Activated CD8-positive, alpha-beta T cell treated with anti-CD3 and anti-CD28 coated beads for 36 hours (primary cell): Measurements from ENCODE around the gene ARHGAP22. TPM values are rescaled to one million over a fixed set of nuclear protein-coding genes. Genes with fewer than 3 reads are reported as not detected.

Experiments
- ATAC-seq: fragments of 200-7000 bp; cut with Tn5 transposase; one replicate; pipeline ENCODE4 v1.10.0; 2021; ENCODE audit warnings: mild to moderate bottlenecking, moderate library complexity
- CTCF ChIA-PET: fragments of 350-600 bp; sonication (Branson Sonifier 250); formaldehyde crosslinking; loops from one replicate; lab custom pipeline; 2021; ENCODE audit warnings: antibody characterized with exemption; lab: Charles Lee
- POLR2A ChIA-PET: fragments of 350-600 bp; sonication (Branson Sonifier 250); formaldehyde crosslinking; loops from one replicate; lab custom pipeline; 2021; ENCODE audit warnings: antibody characterized with exemption; lab: Charles Lee
- DNase-seq: peaks from one replicate; pipeline ENCODE4 v3.0.0-alpha.2; 2020
- H3K27ac Mint-ChIP-seq: one replicate; pipeline ENCODE4 v1.8.0; 2021; ENCODE audit warnings: mild to moderate bottlenecking, mixed read lengths
- H3K27me3 Mint-ChIP-seq: one replicate; pipeline ENCODE4 v1.8.0; 2021; ENCODE audit warnings: mixed read lengths
- H3K36me3 Mint-ChIP-seq: one replicate; pipeline ENCODE4 v1.8.0; 2021; ENCODE audit warnings: low read depth, mixed read lengths
- H3K4me1 Mint-ChIP-seq: one replicate; pipeline ENCODE4 v1.8.0; 2021; ENCODE audit warnings: low read depth, mixed read lengths
- H3K4me3 Mint-ChIP-seq: one replicate; pipeline ENCODE4 v1.8.0; 2021; ENCODE audit warnings: mild to moderate bottlenecking, moderate library complexity, mixed read lengths
- H3K9me3 Mint-ChIP-seq: one replicate; pipeline ENCODE4 v1.8.0; 2021; ENCODE audit warnings: mixed read lengths
- intact Hi-C: fragments of 100-400 bp; cut with micrococcal nuclease; formaldehyde crosslinking; loops from one replicate; pipeline ENCODE4 v1.10.0; 2022
- total RNA-seq, 2 experiments: library from RNA; stranded (reverse); gene quantifications; one replicate each; pipeline ENCODE4 v1.2.3, GENCODE V29; 2021
- TF ChIP-seq, protein P1 (sequence below): fragments of 200-600 bp; IDR thresholded peaks from one replicate; pipeline ENCODE4 v1.8.0; 2022; ENCODE audit warnings: antibody characterized with exemption, mild to moderate bottlenecking

Gene ARHGAP22
- total RNA-seq, 2 experiments from 2014 or later, result not detected

DNA sequence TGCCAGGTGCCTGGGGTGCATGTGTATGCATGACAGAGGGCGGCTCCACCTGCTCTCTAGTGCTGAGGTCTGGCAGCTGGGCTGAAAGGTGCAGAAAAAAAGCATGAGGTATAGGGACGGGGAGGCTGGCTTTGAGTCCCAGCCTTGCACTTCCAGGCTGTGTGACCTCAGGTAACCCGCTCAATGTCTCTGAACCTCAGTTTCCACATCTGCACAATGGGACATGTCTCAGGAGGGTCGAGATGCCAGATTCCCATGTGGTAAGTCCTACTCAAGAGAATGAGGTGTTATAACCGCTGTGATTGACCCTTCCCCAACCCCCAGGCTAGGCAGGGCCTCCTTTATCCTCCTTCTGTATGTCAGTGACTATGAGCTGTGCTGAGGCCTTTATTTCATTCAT, 48.8 kb downstream of the ARHGAP22 start:
- Mint-ChIP-seq H3K4me1 (no peaks in the 10 kb centered on the region), H3K4me3 (no peak overlapping the region), H3K36me3 (no peaks in the 10 kb centered on the region), H3K9me3 (no peaks in the 10 kb centered on the region), H3K27me3 (no peaks in the 10 kb centered on the region), H3K27ac (no peak overlapping the region)
- TF ChIP-seq, protein P1, sequence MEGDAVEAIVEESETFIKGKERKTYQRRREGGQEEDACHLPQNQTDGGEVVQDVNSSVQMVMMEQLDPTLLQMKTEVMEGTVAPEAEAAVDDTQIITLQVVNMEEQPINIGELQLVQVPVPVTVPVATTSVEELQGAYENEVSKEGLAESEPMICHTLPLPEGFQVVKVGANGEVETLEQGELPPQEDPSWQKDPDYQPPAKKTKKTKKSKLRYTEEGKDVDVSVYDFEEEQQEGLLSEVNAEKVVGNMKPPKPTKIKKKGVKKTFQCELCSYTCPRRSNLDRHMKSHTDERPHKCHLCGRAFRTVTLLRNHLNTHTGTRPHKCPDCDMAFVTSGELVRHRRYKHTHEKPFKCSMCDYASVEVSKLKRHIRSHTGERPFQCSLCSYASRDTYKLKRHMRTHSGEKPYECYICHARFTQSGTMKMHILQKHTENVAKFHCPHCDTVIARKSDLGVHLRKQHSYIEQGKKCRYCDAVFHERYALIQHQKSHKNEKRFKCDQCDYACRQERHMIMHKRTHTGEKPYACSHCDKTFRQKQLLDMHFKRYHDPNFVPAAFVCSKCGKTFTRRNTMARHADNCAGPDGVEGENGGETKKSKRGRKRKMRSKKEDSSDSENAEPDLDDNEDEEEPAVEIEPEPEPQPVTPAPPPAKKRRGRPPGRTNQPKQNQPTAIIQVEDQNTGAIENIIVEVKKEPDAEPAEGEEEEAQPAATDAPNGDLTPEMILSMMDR, result no peak
- intact Hi-C loops, result no loop called here
- ChIA-PET CTCF (interaction anchor here (1.2 to 2.3 kb wide), 3 partner anchors 100 to 193 kb away, joined by 3 to 13 read pairs (median 3); no protein-coding TSS in a partner anchor), POLR2A (no interaction called here)
- no peak for ATAC-seq
- no peak for DNase-seq

DNA sequence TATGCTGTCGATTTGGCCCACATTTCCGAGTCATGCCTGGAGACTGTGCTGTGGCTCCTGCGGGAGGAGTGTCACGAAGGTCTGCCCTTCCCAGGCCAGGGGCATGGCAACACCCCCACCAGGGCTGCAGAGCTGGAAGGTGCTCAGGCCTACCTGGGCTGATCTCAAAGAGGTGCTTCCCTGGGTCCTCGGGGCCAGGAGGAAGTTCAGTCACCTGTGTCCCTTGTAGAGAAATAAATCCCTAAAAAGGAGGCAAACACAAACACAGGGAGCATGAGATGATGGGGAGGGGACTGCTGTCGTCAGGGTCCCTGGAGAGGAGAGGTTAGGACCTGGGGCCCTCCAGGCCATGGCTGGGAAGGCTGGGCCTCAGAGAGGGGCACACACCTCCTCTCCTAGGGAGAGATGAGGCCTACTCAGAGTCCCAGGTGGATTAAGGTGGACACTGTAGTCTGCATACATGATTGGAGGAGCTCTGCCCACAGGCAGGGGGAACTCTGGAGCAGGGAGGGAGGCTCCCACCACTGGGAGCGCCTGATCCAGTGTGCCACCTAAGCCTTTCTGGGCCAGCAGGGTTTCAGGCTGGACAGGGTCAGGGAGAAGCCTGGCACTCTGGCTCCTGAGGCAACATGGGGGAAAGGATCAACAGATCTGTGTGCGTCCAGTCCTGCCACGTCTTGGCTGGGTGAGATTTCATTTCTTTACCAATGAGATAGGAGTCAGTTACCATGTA, 49.4 kb downstream of the ARHGAP22 start:
- Mint-ChIP-seq H3K36me3 (no peaks in the 10 kb centered on the region), H3K4me3 (no peak overlapping the region), H3K4me1 (no peaks in the 10 kb centered on the region), H3K9me3 (no peaks in the 10 kb centered on the region), H3K27me3 (no peaks in the 10 kb centered on the region), H3K27ac (no peak overlapping the region)
- TF ChIP-seq, protein P1, result no peak
- POLR2A ChIA-PET, result no interaction called here
- no peak for ATAC-seq
- intact Hi-C loops, result no loop called here
- CTCF ChIA-PET, result interaction anchor here (2.3 kb wide), 1 partner anchor 101 kb away, joined by 13 read pairs; no protein-coding TSS in a partner anchor
- no peak for DNase-seq

DNA sequence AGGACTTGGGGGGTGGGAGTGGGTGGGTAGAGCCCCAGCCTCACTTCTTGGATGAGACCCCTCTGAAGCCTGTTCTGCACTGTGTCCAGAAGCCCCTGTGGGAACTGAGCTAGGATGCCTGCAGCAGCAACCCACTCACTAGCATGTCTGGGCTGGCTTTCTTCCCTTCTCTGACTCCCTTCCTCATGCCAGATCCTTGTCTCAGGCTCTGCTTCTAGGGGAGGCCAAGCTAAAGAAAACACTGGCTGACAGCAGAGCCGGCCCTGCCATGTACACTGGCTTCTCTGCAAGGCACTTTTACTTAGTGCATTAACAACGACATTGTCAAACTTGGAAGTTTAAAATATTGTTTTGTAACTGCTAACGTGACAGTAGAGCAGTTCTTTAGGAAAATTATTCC, 50.2 kb downstream of the ARHGAP22 start:
- H3K4me3 Mint-ChIP-seq, result no peak overlapping the region
- CTCF ChIA-PET, result interaction anchor here (2.3 kb wide), 1 partner anchor 101 kb away, joined by 13 read pairs; no protein-coding TSS in a partner anchor
- no peak for ATAC-seq
- DNase-seq, result no peak
- POLR2A ChIA-PET, result no interaction called here
- no peaks in the 10 kb centered on the region for H3K9me3 Mint-ChIP-seq
- intact Hi-C loops, result no loop called here
- H3K27ac Mint-ChIP-seq, result no peak overlapping the region
- no peaks in the 10 kb centered on the region for H3K36me3 Mint-ChIP-seq
- H3K27me3 Mint-ChIP-seq, result no peaks in the 10 kb centered on the region
- TF ChIP-seq, protein P1, result no peak
- H3K4me1 Mint-ChIP-seq, result no peaks in the 10 kb centered on the region

DNA sequence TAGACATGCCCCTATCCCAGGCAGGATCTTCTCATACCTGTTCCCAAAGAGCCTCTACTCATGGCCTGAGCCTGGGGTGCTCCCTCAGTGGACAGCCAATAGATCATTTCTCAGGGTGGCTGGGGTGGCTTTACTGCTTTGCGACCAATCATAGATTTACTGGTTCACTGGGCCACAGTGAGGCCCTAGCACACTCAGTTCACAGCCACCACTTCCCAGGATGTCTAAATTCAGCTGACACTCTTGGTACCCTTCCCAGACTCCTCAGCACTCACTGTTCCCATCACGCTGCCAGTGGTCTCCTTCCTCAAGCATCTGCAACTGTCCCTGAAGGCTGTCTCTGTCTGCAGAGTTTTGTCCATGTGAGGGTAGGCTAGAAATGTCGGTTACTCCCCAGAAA, 50.6 kb downstream of the ARHGAP22 start:
- Mint-ChIP-seq H3K9me3 (no peaks in the 10 kb centered on the region), H3K36me3 (no peaks in the 10 kb centered on the region), H3K4me1 (no peaks in the 10 kb centered on the region), H3K27ac (no peak overlapping the region), H3K4me3 (no peak overlapping the region), H3K27me3 (no peaks in the 10 kb centered on the region)
- intact Hi-C loops, result no loop called here
- TF ChIP-seq, protein P1, result no peak
- CTCF ChIA-PET, result interaction anchor here (2.3 to 8.5 kb wide), 2 partner anchors 102 to 103 kb away, joined by 13 to 86 read pairs; no protein-coding TSS in a partner anchor
- POLR2A ChIA-PET, result no interaction called here
- DNase-seq, result no peak
- ATAC-seq, result no peak

DNA sequence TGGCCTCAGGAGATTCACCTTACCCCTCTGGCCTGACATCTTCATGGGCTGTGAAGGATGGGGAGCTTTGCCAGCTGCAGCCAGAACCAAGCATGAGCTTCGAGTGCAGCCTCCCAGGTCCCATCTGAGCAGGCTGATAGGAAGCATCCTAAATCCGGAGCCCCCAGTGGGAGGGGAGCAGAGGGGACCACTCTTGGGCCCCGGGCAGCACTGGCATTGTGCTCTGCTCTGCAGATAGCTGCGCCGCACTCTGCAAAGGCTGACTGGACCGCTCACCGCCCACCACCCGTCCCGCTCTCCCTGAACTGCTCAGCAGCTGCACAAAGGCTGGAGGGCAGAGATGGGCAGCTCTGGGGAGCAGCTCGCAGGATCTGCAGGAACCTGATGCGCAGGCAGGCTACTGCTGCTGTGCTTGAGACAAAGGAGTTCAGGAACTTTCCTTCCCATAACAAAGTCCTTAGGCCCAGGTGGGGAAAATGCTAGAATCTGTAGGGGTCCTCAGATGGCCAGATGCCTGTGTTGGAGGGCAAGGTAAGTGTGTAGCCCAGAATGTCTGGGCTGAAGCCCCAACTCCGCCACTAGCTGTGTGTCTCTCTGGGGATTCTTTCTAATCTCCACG, 51.8 kb downstream of the ARHGAP22 start:
- Mint-ChIP-seq H3K27me3 (no peaks in the 10 kb centered on the region), H3K4me1 (no peaks in the 10 kb centered on the region), H3K4me3 (no peak overlapping the region), H3K36me3 (no peaks in the 10 kb centered on the region), H3K9me3 (no peaks in the 10 kb centered on the region), H3K27ac (no peak overlapping the region)
- ATAC-seq (no peak), DNase-seq (no peak)
- intact Hi-C loops, result loop anchor here (2.0 kb wide), 1 partner anchor 104 kb away; no protein-coding TSS in a partner anchor
- ChIA-PET CTCF (interaction anchor here (0.6 to 8.5 kb wide), 4 partner anchors 15 to 190 kb away, joined by 3 to 86 read pairs (median 5); no protein-coding TSS in a partner anchor), POLR2A (no interaction called here)
- TF ChIP-seq, protein P1, result no peak
